Sciatic nerve (tissue), 2 donors: ENCODE measurements around the gene ST3GAL6. TPM values are rescaled to one million over a fixed set of nuclear protein-coding genes. Genes with fewer than 3 reads are reported as not detected.

Source experiments
- ATAC-seq: fragments of 200-7000 bp; cut with Tn5 transposase; one replicate; pipeline ENCODE4 v1.9.1; 2020; ENCODE audit warnings: mild to moderate bottlenecking, moderate library complexity
- DNase-seq: peaks from one replicate; pipeline ENCODE4 v3.0.0-alpha.2; 2020; ENCODE audit warnings: low spot score
- intact Hi-C: fragments of 100-400 bp; cut with DNase I; formaldehyde crosslinking; loops from one replicate; pipeline ENCODE4 v1.14.2; 2022
- total RNA-seq: library from RNA; stranded (reverse); fragmentation: NEBNext Ultra II Directional; extraction: Animal tissue kit (Norgen Biotek cat#: 25700); gene quantifications from one replicate; pipeline ENCODE4 v1.2.1, GENCODE V29; 2021
- donor health status: DM: no; HTN: no; CAD: no.
- donor health status: DM: no; HTN: no; CAD: no.

ST3GAL6 gene
- total RNA-seq, 1 donor from 2014 or later, result 25.1 TPM

DNA sequence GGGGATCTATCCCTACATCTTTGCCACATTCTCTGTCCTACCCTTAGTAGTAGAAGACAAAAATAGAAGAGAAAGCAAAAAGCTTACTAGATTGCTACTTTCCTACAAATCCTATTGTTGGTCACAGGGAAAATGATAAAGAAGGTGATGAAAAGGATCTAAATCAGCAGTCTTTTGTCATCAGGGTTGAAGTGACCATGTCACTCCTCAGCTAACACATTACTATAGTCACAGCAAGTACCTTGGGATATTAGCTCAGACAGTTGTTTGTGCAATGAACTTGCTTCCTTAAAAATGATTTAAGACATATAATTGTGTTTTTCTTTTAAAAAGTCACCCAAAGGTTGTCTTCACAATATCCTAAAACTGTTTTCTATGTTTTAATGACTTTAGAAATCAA, 6.3 kb downstream of the ST3GAL6 start:
- DNase-seq (no peak), ATAC-seq (peak; percentile 31)
- intact Hi-C loops, result no loop called here

DNA sequence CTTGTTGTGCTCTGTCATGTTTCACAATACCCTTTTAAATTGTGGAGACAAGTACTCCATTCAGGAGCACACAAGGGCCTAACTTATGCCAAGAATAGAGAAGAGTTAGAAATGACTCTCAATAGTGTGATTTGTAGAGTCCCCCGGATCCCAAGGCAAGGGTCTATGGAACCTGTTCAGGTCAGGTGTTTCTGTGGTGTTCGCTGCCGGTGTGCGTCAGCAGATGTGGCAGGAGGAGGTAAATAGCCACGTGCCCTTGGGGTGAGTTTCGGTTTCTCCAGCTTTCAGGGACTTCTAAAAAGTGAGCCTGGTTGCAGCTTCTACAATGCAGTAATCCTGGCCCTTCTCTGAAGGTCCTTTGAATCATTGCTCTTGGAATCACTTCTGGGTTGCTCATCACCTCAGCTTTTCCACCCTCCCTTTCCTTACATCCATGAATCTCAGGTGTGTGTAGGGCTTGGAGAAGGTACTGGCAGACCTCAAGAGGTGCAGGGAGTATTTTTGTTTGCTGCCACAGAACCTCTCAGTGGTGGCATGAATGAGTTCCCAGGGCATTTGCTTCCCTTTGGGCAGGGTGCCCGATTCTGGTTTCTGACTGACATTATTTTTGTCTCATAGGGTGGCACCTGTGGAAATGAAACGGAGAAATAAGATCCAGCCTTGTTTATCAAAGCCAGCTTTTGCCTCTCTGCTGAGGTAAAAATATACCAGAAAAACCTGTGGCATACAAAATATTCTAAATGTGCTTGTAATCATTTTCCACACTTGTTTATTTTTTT, 7.3 kb downstream of the ST3GAL6 start:
- ATAC-seq (peak; percentile 92), DNase-seq (no peak)
- intact Hi-C loops, result no loop called here

DNA sequence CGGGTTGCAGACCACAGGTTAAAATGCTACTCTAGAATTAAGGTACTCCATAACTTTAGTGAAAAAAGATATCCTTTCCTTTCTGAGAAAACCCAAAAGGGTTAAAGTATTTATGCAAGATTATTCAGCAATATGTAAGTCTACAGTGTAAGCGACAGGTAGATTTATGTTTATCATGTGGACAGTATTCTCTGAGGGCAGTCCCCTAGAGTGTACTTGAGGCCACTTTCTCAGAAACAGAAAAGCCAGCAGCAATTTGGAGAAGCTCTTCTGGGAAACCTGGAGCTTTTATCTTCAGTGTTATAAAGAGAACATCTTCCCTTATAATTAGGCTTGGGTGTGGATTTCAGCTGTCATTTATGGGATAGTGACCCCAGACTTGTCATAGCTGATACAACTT, 8.9 kb downstream of the ST3GAL6 start:
- intact Hi-C loops, result no loop called here
- ATAC-seq, result no peak
- no peak for DNase-seq

DNA sequence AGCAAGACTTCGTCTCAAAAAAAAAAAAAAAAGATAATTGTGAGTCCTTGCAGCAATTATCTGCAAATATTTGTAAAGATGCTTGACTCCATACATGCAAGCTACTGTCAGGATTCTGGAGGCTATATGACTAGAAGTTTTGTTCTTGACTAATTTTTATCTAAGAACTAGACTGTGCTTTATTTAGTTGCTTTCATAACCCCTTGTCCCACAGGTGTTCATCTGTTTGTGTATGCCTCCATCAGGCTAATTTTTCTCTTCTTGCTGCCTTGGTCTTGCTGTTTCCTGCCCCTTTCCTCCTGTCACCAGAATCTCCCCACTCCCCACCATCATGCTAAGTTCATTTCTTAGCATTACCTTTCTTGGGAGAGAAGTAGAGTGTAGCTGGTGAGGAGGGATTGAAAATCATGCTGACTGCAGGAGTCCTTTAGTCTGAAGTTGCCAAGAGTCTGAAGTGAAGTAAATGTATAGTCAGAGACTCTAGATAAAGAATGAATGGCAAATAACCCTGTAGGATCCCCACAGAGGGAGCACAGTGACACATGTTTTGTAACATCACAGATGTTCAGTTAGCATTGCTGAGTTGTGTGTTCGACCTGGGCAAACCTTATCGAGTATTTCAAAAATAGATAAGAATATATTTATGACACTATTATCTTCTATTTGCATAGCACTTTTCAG, 12.5 kb downstream of the ST3GAL6 start:
- intact Hi-C loops, result no loop called here
- ATAC-seq (no peak), DNase-seq (no peak)

DNA sequence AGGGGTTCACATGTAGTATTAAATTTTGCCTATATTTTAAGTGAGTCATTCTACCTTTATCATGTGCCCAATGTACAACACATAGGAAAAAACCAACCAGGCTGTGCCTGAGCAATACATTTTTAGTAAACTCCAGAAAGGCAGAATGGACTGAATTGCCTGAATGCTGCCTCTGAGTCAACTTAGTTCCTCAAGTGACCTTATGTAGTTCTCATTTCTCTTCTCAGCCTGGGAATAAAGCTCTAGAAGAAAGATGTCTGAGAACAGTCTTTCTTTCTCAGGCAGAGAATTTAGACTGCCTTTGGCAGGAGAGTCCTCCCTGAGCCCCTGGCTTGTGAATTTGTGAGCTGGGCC, 13.0 kb downstream of the ST3GAL6 start:
- intact Hi-C loops, result no loop called here
- no peak for ATAC-seq
- no peak for DNase-seq

DNA sequence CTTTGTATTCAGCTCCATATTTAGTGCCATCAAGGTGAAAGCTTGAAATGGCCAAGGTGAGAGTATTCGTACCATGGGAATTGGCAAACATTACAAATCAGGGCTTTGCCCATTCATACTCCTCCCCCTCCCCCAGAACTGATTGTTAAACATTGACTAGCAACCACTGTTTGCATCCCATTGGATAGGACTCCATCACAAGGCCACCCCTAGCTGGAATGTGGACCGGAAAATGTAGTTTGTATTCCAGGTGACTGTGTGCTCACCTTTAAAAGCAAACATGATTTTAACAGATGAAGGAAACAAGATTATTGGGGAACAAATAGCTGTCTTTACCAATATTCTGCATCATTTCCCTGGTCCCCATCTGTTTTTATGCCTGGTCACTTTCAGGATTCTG, 14.1 kb downstream of the ST3GAL6 start:
- DNase-seq (no peak), ATAC-seq (no peak)
- intact Hi-C loops, result no loop called here

DNA sequence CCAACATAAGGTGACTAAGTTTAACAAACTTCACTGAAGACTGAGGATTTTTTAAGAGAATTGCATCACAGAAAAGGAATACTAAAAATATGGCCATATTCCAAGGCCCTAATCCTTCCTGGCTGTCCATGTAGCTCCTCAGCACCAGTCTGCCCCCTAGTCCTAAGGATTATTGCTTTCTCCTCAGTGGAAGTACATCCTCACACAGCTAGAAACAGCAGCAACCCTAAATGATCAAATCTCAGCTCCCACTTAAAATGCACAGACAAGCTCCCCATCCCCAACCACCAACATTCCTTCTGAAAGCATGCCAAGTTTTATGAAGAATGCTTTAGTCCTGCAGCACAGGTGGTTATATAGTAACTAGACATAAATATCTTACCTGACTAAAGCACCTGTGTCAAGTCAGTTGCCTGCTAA, 14.7 kb downstream of the ST3GAL6 start:
- intact Hi-C loops, result no loop called here
- peak; percentile 57 for ATAC-seq

DNA sequence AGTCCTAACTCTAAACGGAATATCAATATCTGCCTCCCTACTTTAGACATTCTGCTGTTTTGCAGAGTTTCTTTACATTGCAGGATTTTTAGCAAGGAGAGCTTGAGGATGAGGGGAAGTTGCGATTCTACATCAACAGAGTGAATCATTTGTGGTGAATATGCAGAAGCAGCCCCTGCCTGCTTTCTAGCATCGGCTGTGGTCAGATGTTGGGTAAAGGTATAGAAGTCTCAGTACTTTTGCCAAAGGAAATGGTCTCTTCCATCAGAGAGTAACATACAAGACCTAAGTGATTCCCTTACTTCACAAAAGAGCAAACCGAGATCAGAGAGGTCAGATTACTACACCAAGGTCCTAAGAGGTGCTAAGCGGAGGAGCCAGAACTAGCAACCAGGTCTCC, 15.2 kb downstream of the ST3GAL6 start:
- no peak for DNase-seq
- peak; percentile 11 for ATAC-seq
- intact Hi-C loops, result no loop called here

More for the DNA sequence above, 14.7 kb downstream of the ST3GAL6 start:
- DNase-seq, result no peak

DNA sequence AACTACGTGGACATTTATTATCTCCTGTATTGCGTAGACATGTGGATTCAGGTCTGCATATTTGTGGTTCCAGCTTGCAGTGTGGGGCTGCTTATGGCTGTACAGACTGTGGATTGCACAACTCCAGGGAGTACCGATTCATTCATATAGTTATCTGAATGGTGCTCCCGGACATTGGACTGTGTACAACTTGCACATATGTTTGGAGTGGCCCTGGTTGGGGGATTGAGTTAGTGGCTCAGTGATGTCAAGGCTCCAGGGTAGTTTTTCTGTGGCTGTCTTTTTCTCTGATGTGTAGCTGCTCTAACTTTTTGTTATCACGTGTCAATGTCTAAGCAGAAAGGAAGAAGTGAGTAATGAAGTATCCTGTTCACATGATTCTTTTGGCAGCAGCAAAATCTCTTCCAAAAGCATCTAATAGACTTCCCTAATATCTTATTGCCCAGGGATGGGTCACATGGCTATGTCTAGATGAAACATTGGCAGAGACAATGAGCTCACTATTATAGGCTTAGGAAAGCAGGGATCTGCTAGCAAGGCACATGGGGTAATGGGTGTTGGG, 15.8 kb downstream of the ST3GAL6 start:
- DNase-seq, result no peak
- intact Hi-C loops, result no loop called here
- ATAC-seq, result peak; percentile 73

DNA sequence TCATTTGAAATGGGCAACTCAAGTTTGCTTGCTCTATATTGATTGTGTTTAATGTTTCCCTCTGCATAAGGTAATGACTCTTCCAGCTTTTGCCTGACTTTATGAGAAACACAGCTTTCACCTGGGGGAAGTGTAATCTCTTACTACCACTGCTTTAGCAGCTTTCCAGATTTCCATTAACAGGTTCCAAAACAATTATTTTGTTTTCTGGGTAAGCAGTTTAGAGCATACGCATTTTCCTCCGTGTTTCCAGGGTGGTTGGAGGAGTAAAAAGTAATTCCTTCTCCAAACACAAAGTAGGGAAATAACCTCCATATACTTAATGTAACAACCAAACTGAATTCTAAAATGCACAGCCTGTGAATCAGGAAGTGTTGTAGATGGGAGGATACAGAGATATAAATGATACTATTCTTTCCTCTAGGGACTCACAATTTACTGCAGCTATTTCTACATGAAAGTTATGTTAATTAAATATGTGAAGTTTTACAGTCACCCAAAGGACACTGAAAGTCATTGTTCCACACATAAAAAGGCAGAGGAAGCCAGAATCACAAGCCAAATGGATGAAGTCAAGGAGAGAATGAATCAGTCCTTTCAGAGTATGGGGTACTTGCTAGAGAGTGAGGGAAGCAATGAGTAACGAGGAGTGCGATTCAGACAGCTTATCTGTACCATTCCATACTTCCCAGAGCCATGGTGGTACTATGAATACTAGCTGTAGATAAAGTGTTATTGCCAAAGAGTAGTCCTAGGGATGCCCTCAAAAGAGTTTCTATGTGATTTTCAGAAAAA, 16.6 kb downstream of the ST3GAL6 start:
- DNase-seq (no peak), ATAC-seq (peak; percentile 37)
- intact Hi-C loops, result no loop called here

DNA sequence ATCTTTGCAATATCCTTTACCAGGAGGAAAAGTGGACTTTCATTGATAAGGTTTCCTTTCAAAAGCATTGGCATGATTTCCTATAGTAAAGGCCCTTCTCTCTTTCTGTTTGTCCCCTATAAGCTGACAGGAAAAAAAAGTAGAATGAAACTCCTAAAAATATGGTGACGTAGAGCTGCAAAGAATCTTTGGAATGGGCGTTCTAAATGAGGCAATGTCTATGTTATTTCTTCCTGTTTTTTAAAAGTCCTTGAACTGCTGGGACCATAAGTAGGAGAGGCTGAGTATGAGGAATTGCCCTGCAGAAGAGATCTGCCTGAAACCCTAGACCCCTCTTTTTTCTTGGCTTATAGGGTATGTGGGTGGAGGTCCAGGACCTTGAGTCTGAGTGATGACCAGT, 17.2 kb downstream of the ST3GAL6 start:
- intact Hi-C loops, result no loop called here
- DNase-seq, result no peak
- no peak for ATAC-seq

DNA sequence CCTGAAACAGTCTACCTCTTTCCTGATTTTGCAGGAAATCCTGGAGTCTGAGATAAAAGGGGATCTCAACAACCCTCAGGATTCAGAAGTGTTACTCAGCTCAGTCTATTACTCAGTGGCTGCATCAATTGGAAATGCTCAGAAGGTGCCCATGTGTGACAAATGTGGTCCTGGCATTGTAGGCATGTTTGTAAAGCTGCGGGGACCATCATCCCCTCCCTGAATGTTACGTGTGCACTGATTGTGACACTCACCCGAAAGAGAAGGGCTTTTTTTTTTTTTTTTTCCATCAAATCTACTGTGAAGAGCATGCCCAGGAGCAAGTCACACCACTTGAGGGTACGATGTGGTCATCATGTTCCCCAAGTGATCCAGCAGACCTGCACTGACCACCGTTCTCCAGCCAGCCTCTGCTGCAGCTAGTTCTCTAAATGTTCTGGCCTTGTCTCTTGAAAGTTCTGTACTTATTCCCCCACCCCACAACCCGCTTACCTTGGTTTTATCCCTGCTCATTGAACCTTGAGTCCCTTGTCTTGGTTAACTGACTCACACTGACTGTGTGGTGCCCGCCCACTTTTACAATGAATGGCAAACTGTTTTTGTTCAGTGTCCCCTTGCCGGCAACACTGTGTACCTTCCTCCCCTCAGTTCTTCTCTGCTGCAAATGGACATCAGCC, 19.8 kb downstream of the ST3GAL6 start:
- intact Hi-C loops, result no loop called here
- DNase-seq (no peak), ATAC-seq (no peak)

DNA sequence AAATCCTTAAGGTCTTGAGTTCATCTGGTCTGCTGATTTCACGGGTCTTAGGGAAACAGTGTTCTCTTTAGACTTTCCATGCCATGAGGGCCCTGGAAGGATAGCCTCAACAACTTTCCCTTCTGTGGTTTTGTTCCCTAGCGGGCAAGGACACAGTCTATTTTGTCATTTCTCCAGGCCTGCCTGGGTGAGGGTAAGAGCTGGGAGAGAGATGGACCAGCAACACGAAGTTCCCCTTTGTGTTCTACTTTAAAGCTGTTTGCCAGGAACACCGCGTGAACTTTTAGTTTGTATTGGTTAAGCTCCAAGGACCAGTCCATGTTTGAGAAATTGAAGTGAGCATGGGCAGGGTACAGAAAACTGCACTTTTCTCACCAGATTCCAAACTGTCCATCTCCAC, 20.9 kb downstream of the ST3GAL6 start:
- no peak for DNase-seq
- intact Hi-C loops, result no loop called here
- ATAC-seq, result peak; percentile 75

DNA sequence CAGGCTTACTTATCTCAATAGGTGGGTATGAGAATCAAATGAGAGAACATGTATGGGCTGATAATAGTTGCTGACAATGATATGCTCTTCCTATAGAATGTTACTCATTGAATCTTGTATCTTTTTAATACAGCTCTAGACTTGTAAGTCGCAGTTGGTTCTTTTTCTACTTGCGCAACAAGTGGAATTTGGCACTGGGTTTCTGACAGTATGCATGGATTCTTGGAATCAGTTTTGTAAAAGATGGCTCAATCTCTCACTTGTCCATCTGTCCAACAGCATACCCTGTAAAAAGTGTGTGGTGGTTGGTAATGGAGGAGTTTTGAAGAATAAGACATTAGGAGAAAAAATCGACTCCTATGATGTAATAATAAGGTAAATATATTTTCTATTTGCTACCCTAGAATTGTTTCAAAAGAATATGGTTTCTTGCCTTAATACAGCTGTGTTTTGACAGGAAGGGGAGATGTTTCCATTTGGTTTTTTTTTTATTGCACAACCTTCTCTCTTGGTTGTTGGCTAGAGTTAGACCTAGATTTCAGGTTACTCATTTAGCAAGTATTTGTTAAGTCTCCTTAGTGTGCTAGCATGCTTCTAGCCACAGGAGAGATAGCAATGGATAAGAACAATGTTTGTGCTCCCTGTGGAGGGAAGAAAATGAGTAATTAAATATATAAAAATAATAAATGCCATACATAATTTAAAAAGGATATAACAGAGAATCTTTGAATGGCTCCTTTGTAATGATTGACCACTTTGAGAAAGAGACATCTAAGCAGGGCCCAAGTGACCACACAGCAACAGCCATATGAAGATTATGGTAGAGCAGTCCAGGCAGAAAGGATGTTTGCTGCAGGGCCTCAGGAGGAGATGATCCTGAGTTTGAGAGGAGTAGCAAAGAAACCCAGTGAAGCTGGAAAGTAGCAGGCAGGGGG, 21.8 kb downstream of the ST3GAL6 start:
- DNase-seq (no peak), ATAC-seq (peak; percentile 91)
- intact Hi-C loops, result no loop called here

DNA sequence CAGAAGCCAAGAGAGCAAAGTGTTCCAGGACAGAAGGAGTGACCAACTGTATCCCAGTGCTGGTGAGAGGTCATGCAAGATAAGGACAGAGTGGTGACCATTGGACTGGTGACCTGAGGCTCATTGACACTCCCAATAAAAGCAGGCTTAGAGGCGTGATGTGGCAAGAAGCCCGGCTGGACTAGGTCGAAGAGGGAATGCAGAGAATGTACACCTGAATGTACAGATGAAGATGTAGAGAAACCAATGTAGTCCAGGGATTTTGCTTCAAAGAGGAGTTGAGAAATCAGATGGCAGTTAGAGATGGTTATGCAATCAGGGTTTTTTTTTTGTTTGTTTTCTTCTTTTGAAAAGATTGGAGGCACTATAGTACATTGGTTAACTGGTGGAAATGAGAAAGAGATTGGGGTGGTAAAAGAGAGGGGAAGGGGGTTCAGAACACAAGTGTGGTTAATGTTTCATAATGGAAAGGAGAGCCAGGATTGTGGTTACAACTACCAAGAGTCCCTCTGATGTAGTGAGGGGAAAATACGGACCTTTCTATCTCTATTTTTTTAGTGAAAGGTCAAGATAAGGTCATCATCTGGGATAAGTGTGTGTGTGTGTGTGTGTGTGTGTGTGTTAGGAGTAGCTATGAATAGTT, 23.3 kb downstream of the ST3GAL6 start:
- DNase-seq (no peak), ATAC-seq (peak; percentile 31)
- intact Hi-C loops, result no loop called here

DNA sequence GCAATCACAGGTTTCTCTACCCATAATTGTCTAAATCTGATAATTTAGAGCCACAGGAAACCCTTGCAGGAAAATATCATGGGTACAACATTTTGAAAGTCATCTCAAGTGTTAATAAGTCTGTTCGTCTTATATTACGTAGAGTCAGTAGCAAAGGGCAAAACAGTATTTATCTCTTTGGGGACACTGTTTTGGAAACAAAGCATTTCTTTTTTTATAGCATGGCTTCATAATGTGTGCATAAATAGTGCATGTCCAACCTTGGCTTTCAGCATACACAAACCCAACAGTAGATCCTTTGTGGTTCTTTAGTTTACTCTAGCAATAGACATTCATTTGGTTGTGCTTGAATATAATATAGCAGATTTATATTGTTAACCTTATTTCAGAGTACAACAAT, 24.0 kb downstream of the ST3GAL6 start:
- DNase-seq, result no peak
- intact Hi-C loops, result no loop called here
- no peak for ATAC-seq

DNA sequence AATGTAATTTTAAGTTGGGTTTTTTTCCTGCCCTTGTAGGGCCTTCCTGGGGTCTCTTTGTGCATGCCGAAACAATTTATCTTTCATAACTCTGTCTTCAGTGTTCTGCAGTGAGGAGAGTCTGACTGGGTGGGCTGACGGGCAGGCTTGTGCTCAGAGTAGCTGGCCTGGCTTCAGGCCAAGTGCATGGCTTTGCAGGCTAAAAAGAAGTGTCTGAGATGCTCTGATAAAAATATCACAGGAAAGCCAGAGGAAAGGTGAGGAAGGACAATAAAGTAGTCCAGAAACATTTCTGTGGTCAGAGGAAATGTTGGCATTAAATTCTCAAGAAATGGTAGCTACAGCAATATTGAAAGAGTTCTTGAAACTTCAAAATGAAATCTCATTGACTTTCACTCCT, 25.5 kb downstream of the ST3GAL6 start:
- intact Hi-C loops, result no loop called here
- DNase-seq (peak; percentile 61), ATAC-seq (no peak)
